ENCODE results near the gene SNED1. TPM values are rescaled to one million over a fixed set of nuclear protein-coding genes. Genes with fewer than 3 reads are reported as not detected.
"Not testable (repeated sequence)": the region's sequence is repeated elsewhere in the genome, so short reads cannot be mapped to it uniquely, and the experiment has no call there.

Gene SNED1
- total RNA-seq, 1 experiment from 2014 or later = 0.76 TPM

DNA sequence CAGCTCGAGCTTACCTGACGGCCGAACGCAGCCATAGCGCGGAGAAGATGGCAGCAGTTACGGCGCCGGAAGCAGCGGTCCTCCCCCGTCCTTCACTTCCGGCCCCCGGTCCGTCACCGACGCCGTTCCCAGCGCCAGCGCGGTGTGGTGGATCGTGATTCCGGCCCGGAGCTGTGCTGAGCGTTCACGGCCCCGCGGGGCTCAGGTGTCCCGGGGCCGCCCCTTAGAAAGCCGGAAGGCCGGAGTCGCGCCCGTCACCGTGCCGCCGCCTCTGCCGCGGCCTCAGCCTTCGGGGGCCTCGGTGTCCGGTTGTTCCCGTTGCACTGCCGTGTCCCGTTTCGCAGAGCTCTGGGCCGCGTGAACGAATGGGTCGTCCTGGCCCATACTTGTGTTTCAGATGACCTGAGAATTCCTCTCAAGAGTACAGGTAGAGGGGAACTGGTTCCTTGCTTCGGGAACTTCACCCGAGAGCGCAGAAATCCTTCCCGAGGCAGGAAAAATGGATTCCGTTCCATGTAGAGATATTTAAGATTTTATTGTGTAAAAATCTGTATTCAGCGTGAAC, 103.9 kb downstream of the SNED1 start, which contains the start of gene MTERF4:
Gene MTERF4 (minus strand): TSS at position 49 of the 565 bp plus-strand sequence. CDS start 14 bp downstream, at position 35.
- TF ChIP-seq, protein P1, sequence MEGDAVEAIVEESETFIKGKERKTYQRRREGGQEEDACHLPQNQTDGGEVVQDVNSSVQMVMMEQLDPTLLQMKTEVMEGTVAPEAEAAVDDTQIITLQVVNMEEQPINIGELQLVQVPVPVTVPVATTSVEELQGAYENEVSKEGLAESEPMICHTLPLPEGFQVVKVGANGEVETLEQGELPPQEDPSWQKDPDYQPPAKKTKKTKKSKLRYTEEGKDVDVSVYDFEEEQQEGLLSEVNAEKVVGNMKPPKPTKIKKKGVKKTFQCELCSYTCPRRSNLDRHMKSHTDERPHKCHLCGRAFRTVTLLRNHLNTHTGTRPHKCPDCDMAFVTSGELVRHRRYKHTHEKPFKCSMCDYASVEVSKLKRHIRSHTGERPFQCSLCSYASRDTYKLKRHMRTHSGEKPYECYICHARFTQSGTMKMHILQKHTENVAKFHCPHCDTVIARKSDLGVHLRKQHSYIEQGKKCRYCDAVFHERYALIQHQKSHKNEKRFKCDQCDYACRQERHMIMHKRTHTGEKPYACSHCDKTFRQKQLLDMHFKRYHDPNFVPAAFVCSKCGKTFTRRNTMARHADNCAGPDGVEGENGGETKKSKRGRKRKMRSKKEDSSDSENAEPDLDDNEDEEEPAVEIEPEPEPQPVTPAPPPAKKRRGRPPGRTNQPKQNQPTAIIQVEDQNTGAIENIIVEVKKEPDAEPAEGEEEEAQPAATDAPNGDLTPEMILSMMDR (IDR thresholded peaks at IDR 0.05; ENCODE audit: unreplicated experiment) = no peak
- Mint-ChIP-seq H3K4me1 (ENCODE audit: low read depth, unreplicated experiment) (no peaks in the 10 kb centered on the region), H3K4me3 (ENCODE audit: low read depth, unreplicated experiment) (peak within 1 kb of the TSS; percentile 96), H3K9me3 (ENCODE audit: low read depth, unreplicated experiment) (no peaks in the 10 kb centered on the region), H3K36me3 (ENCODE audit: insufficient read depth, unreplicated experiment) (peaks cover 21% of the 10 kb centered on the region), H3K27me3 (ENCODE audit: unreplicated experiment) (no peaks in the 10 kb centered on the region), H3K27ac (ENCODE audit: unreplicated experiment) (peak within 1 kb of the TSS; percentile 85)
- CTCF ChIA-PET = interaction anchor here (0.5 to 1.6 kb wide), 4 partner anchors 47 to 385 kb away, joined by 3 to 4 read pairs (median 4); partner anchors contain the start of gene PASK
- peak; percentile 94 for DNase-seq
- TSS peak; percentile 97 for BruUV-seq (replicated peaks)
- intact Hi-C loops (cut with micrococcal nuclease; ENCODE audit: unreplicated experiment) = loop anchor here (5.0 kb wide), 1 partner anchor 45 kb away; the partner anchor contains the start of gene PASK

DNA sequence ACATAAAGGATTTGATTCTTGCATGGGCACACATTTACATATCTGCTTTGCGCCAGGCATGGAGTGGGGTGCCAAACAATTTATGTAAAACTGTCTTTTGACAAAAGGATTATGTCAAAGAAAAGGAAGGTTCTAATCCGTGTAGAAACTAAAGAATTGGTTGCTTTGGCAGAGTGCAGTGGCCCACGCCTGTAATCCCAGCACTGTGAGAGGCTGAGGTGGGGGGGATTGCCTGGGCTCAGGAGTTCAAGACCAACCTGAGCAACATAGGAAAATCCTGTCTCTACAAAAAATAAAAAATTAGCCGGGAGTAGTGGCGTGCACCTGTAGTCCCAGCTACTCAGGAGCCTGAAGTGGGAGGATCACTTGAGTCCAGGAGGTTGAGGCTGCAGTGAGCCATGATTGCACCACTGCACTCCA, 104.8 kb downstream of the SNED1 start:
- no peaks in the 10 kb centered on the region for H3K9me3 Mint-ChIP-seq (ENCODE audit: low read depth, unreplicated experiment)
- H3K4me3 Mint-ChIP-seq (ENCODE audit: low read depth, unreplicated experiment) = peak overlapping the region; percentile 96
- no peaks in the 10 kb centered on the region for H3K4me1 Mint-ChIP-seq (ENCODE audit: low read depth, unreplicated experiment)
- H3K27me3 Mint-ChIP-seq (ENCODE audit: unreplicated experiment) = no peaks in the 10 kb centered on the region
- peaks cover 21% of the 10 kb centered on the region for H3K36me3 Mint-ChIP-seq (ENCODE audit: insufficient read depth, unreplicated experiment)
- no peak for DNase-seq
- intact Hi-C loops (cut with micrococcal nuclease; ENCODE audit: unreplicated experiment) = loop anchor here (5.0 kb wide), 1 partner anchor 44 kb away; the partner anchor contains the start of gene PASK
- no TSS peak for BruUV-seq (replicated peaks)
- CTCF ChIA-PET = interaction anchor here (0.6 kb wide), 1 partner anchor 385 kb away, joined by 3 read pairs; no protein-coding TSS in a partner anchor
- TF ChIP-seq, protein P1 (IDR thresholded peaks at IDR 0.05; ENCODE audit: unreplicated experiment) = no peak
- H3K27ac Mint-ChIP-seq (ENCODE audit: unreplicated experiment) = peak overlapping the region; percentile 85

DNA sequence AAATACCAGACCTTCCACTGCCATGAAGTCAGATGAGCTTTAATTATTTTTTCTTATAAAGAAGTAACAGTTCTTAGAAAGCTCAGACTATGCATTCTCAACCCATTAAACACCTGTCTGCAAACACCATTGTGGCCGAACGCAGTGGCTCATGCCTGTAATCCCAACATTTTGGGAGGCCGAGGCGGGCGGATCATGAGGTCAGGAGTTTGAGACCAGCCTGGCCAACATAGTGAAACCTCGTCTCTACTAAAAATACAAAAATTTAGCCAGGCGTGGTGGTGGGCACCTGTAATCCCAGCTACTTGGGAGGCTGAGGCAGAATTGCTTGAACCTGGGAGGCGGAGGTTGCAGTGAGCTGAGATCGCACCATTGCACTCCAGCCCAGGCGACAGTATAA, 106.2 kb downstream of the SNED1 start:
- BruUV-seq (replicated peaks); H3K27ac Mint-ChIP-seq (ENCODE audit: unreplicated experiment); H3K9me3 Mint-ChIP-seq (ENCODE audit: low read depth, unreplicated experiment); H3K4me1 Mint-ChIP-seq (ENCODE audit: low read depth, unreplicated experiment); DNase-seq; H3K27me3 Mint-ChIP-seq (ENCODE audit: unreplicated experiment); CTCF ChIA-PET; H3K4me3 Mint-ChIP-seq (ENCODE audit: low read depth, unreplicated experiment): not testable (repeated sequence)
- intact Hi-C loops (cut with micrococcal nuclease; ENCODE audit: unreplicated experiment) = loop anchor here (5.0 kb wide), 1 partner anchor 43 kb away; the partner anchor contains the start of gene PASK
- H3K36me3 Mint-ChIP-seq (ENCODE audit: insufficient read depth, unreplicated experiment) = peaks cover 21% of the 10 kb centered on the region

DNA sequence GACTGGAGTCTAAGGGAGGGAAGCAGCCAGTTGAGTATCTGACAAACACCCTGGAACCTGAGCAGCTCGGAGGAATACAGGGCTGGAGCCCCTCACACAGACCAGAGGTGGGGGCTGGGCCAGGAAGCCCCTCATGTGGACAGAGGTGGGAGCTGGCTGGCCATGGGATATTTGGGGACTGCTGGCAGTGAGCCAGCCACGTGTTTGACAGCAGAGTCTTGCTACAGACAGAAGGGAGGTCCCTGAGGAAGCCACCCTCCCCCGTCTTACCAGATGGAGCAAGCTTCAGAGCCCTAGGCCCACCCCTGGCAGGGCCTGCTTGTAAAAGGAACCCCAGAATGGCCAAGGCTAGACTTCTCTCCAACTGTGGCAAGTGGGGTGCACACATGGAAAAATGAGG, 107.2 kb downstream of the SNED1 start:
- intact Hi-C loops (cut with micrococcal nuclease; ENCODE audit: unreplicated experiment) = no loop called here
- peaks cover 21% of the 10 kb centered on the region for H3K36me3 Mint-ChIP-seq (ENCODE audit: insufficient read depth, unreplicated experiment)
- no peak for DNase-seq
- no peaks in the 10 kb centered on the region for H3K4me1 Mint-ChIP-seq (ENCODE audit: low read depth, unreplicated experiment)
- TF ChIP-seq, protein P1 (IDR thresholded peaks at IDR 0.05; ENCODE audit: unreplicated experiment) = no peak
- H3K4me3 Mint-ChIP-seq (ENCODE audit: low read depth, unreplicated experiment) = no peak overlapping the region
- no peaks in the 10 kb centered on the region for H3K9me3 Mint-ChIP-seq (ENCODE audit: low read depth, unreplicated experiment)
- CTCF ChIA-PET = no interaction called here
- no peak overlapping the region for H3K27ac Mint-ChIP-seq (ENCODE audit: unreplicated experiment)
- no TSS peak for BruUV-seq (replicated peaks)
- H3K27me3 Mint-ChIP-seq (ENCODE audit: unreplicated experiment) = no peaks in the 10 kb centered on the region

Measured in Calu3 (cell line).